Measurements from ENCODE around the gene QRICH1. TPM values are rescaled to one million over a fixed set of nuclear protein-coding genes. Genes with fewer than 3 reads are reported as not detected.
"Not testable (repeated sequence)": the region's sequence is repeated elsewhere in the genome, so short reads cannot be mapped to it uniquely, and the experiment has no call there.

QRICH1 gene
- polyA plus RNA-seq, 1 donor = 58.0 TPM

- WGBS (ENCODE audit: insufficient coverage, low lambda C conversion rate) = no CpG with 5 or more reads among the region's 5 CpGs
- H3K27me3 ChIP-seq (ENCODE audit: control insufficient read depth, insufficient read depth, low read length); H3K4me3 ChIP-seq (ENCODE audit: low read length); H3K27ac ChIP-seq (ENCODE audit: low read length); DNase-seq; H3K9me3 ChIP-seq (ENCODE audit: control insufficient read depth, low read depth, low read length): not testable (repeated sequence)
- H3K36me3 ChIP-seq (ENCODE audit: control insufficient read depth, insufficient read depth, low read length) = peaks cover 37% of the 10 kb centered on the region
- peaks cover 23% of the 10 kb centered on the region for H3K4me1 ChIP-seq (ENCODE audit: control insufficient read depth, insufficient read depth, low read length)
These were observed 85.2 kb downstream of the QRICH1 start for GRCh38 chr3:49008627-49009026.

DNA sequence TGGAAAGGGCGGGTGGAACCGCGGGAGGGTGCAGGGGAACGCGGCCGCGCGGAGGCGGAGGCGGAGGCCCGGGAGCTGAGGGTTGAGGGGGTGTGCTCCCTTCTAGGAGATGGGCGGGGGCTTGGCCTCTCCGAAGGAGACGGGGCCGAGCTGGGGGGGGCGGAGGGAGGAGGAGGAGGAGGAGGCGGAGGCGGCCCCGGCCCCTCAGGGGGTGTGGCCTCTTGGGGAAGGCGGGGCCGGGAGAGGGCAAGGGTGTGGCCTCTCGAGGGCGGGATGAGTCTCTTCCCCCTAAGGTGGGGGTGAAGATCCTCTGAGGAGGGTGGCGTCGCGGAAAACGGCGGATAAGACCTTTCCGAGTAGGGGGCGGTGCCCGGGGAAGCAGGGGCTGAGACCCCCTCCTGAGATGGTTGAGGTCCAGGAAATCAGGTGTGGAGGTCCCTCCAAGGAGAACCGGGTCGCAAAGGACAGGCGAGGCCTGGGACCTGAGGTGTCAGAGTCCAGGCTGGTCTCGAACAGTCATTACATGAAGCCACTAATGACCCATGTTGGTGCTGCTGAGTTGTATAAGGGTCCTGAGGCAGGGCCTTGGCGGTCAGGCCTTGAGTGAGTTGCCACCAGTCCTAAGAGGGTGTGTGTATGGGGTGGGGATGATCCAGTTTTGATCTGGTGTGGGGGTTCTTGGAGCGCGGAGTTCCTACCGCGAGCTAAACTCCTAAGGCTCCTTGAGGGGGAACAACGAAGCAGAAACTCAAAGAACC is 85.9 kb downstream of the QRICH1 start:
- H3K4me1 ChIP-seq (ENCODE audit: control insufficient read depth, insufficient read depth, low read length) = peaks cover 23% of the 10 kb centered on the region
- H3K27ac ChIP-seq (ENCODE audit: low read length) = peak overlapping the region; percentile 98
- H3K4me3 ChIP-seq (ENCODE audit: low read length) = peak overlapping the region; percentile 87
- no peaks in the 10 kb centered on the region for H3K27me3 ChIP-seq (ENCODE audit: control insufficient read depth, insufficient read depth, low read length)
- no CpG with 5 or more reads among the region's 41 CpGs for WGBS (ENCODE audit: insufficient coverage, low lambda C conversion rate)
- DNase-seq = peak; percentile 90 to 93
- H3K9me3 ChIP-seq (ENCODE audit: control insufficient read depth, low read depth, low read length) = no peaks in the 10 kb centered on the region
- H3K36me3 ChIP-seq (ENCODE audit: control insufficient read depth, insufficient read depth, low read length) = peaks cover 31% of the 10 kb centered on the region

- Histone ChIP-seq H3K4me3 (ENCODE audit: low read length) (peak within 1 kb of the TSS; percentile 87), H3K4me1 (ENCODE audit: control insufficient read depth, insufficient read depth, low read length) (peaks cover 23% of the 10 kb centered on the region), H3K9me3 (ENCODE audit: control insufficient read depth, low read depth, low read length) (no peaks in the 10 kb centered on the region), H3K27me3 (ENCODE audit: control insufficient read depth, insufficient read depth, low read length) (no peaks in the 10 kb centered on the region), H3K36me3 (ENCODE audit: control insufficient read depth, insufficient read depth, low read length) (peaks cover 28% of the 10 kb centered on the region), H3K27ac (ENCODE audit: low read length) (peak within 1 kb of the TSS; percentile 98)
- peak; percentile 98 to 99 for DNase-seq
- WGBS (ENCODE audit: insufficient coverage, low lambda C conversion rate) = no CpG with 5 or more reads among the region's 65 CpGs
These were observed 86.7 kb downstream of the QRICH1 start, which contains the start of gene WDR6 for GRCh38 chr3:49007068-49007770. WDR6 (plus strand) TSS chr3:49007391; CDS start chr3:49007432, 41 bp downstream.

GRCh38 chr3:49006408-49007067 is 87.3 kb downstream of the QRICH1 start:
- Histone ChIP-seq H3K27me3 (ENCODE audit: control insufficient read depth, insufficient read depth, low read length) (no peaks in the 10 kb centered on the region), H3K4me1 (ENCODE audit: control insufficient read depth, insufficient read depth, low read length) (peaks cover 23% of the 10 kb centered on the region), H3K9me3 (ENCODE audit: control insufficient read depth, low read depth, low read length) (no peaks in the 10 kb centered on the region), H3K36me3 (ENCODE audit: control insufficient read depth, insufficient read depth, low read length) (peaks cover 27% of the 10 kb centered on the region), H3K4me3 (ENCODE audit: low read length) (peak overlapping the region; percentile 87), H3K27ac (ENCODE audit: low read length) (peak overlapping the region; percentile 98)
- no CpG with 5 or more reads among the region's 32 CpGs for WGBS (ENCODE audit: insufficient coverage, low lambda C conversion rate)
- DNase-seq = peak in 1 of 2 donors; percentile 59

- no CpG with 5 or more reads among the region's 5 CpGs for WGBS (ENCODE audit: insufficient coverage, low lambda C conversion rate)
- H3K27ac ChIP-seq (ENCODE audit: low read length) = peak overlapping the region; percentile 98
- peaks cover 24% of the 10 kb centered on the region for H3K36me3 ChIP-seq (ENCODE audit: control insufficient read depth, insufficient read depth, low read length)
- peak overlapping the region; percentile 87 for H3K4me3 ChIP-seq (ENCODE audit: low read length)
- H3K27me3 ChIP-seq (ENCODE audit: control insufficient read depth, insufficient read depth, low read length) = no peaks in the 10 kb centered on the region
- DNase-seq = no peak
- peaks cover 25% of the 10 kb centered on the region for H3K4me1 ChIP-seq (ENCODE audit: control insufficient read depth, insufficient read depth, low read length)
- H3K9me3 ChIP-seq (ENCODE audit: control insufficient read depth, low read depth, low read length) = no peaks in the 10 kb centered on the region
These were observed 87.9 kb downstream of the QRICH1 start for GRCh38 chr3:49005998-49006397.

DNA sequence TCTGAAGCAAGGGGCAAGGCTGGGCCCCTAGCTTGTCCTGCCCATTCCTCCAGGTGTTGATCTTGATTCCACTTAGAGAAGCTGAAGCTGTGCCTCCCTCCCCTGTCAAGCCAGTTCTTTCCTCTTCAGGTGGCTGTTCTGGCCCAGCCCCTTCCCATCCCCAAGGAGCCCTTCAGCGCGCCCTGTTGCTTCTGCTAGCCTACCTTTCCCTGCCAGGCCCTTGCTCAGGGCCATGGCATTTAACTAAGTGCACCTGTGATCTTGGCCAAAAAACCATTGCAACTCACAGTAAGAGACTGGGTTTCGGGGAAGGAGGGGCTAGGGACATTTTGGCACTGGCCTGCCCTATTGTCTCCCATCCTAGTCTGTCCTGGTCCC is 88.6 kb downstream of the QRICH1 start:
- H3K27ac ChIP-seq (ENCODE audit: low read length) = no peak overlapping the region
- no CpG with 5 or more reads among the region's 3 CpGs for WGBS (ENCODE audit: insufficient coverage, low lambda C conversion rate)

GRCh38 chr3:49004352-49005302 is 89.2 kb downstream of the QRICH1 start:
- no peak overlapping the region for H3K27ac ChIP-seq (ENCODE audit: low read length)
- peaks cover 23% of the 10 kb centered on the region for H3K36me3 ChIP-seq (ENCODE audit: control insufficient read depth, insufficient read depth, low read length)
- WGBS (ENCODE audit: insufficient coverage, low lambda C conversion rate) = no CpG with 5 or more reads among the region's 16 CpGs
- H3K4me3 ChIP-seq (ENCODE audit: low read length) = no peak overlapping the region
- no peaks in the 10 kb centered on the region for H3K27me3 ChIP-seq (ENCODE audit: control insufficient read depth, insufficient read depth, low read length)
- DNase-seq = peak in 1 of 2 donors; percentile 56
- H3K4me1 ChIP-seq (ENCODE audit: control insufficient read depth, insufficient read depth, low read length) = peaks cover 39% of the 10 kb centered on the region
- H3K9me3 ChIP-seq (ENCODE audit: control insufficient read depth, low read depth, low read length) = no peaks in the 10 kb centered on the region

More for the DNA sequence above, 88.6 kb downstream of the QRICH1 start:
- no peaks in the 10 kb centered on the region for H3K9me3 ChIP-seq (ENCODE audit: control insufficient read depth, low read depth, low read length)
- no peaks in the 10 kb centered on the region for H3K27me3 ChIP-seq (ENCODE audit: control insufficient read depth, insufficient read depth, low read length)
- DNase-seq = no peak
- no peak overlapping the region for H3K4me3 ChIP-seq (ENCODE audit: low read length)
- peaks cover 23% of the 10 kb centered on the region for H3K36me3 ChIP-seq (ENCODE audit: control insufficient read depth, insufficient read depth, low read length)
- peaks cover 32% of the 10 kb centered on the region for H3K4me1 ChIP-seq (ENCODE audit: control insufficient read depth, insufficient read depth, low read length)

DNA sequence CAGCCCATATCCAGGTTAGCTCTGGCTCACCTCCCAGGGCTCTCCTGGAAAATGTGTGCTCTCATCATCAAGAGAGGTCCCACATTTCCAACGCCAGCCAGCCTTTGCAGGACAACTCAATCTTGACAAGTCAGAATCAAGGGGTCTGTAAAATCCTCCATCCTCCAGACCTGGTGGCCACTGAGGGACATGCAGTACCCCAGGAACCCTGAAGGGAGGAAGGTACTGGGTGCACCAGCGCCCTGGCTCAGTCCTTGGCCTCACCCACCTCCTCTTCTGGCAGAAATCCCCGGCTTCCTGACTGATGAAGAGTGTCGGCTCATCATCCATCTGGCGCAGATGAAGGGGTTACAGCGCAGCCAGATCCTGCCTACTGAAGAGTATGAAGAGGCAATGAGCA is 92.7 kb downstream of the QRICH1 start:
- Histone ChIP-seq H3K4me1 (ENCODE audit: control insufficient read depth, insufficient read depth, low read length) (peaks cover 39% of the 10 kb centered on the region), H3K9me3 (ENCODE audit: control insufficient read depth, low read depth, low read length) (no peaks in the 10 kb centered on the region), H3K36me3 (ENCODE audit: control insufficient read depth, insufficient read depth, low read length) (peaks cover 37% of the 10 kb centered on the region), H3K4me3 (ENCODE audit: low read length) (no peak overlapping the region), H3K27me3 (ENCODE audit: control insufficient read depth, insufficient read depth, low read length) (no peaks in the 10 kb centered on the region), H3K27ac (ENCODE audit: low read length) (no peak overlapping the region)
- no CpG with 5 or more reads among the region's 6 CpGs for WGBS (ENCODE audit: insufficient coverage, low lambda C conversion rate)
- no peak for DNase-seq

- peak in 1 of 2 donors; percentile 35 for DNase-seq
- WGBS (ENCODE audit: insufficient coverage, low lambda C conversion rate) = no CpG with 5 or more reads among the region's 8 CpGs
- Histone ChIP-seq H3K36me3 (ENCODE audit: control insufficient read depth, insufficient read depth, low read length) (peaks cover 37% of the 10 kb centered on the region), H3K27ac (ENCODE audit: low read length) (peak overlapping the region; percentile 84), H3K27me3 (ENCODE audit: control insufficient read depth, insufficient read depth, low read length) (no peaks in the 10 kb centered on the region), H3K9me3 (ENCODE audit: control insufficient read depth, low read depth, low read length) (no peaks in the 10 kb centered on the region), H3K4me3 (ENCODE audit: low read length) (no peak overlapping the region), H3K4me1 (ENCODE audit: control insufficient read depth, insufficient read depth, low read length) (peaks cover 28% of the 10 kb centered on the region)
These were observed 94.6 kb downstream of the QRICH1 start for GRCh38 chr3:48999085-48999858.

Data from large intestine (tissue), 3 donors.